Calu3 (cell line): Measurements from ENCODE around the gene SH3RF3. TPM values are rescaled to one million over a fixed set of nuclear protein-coding genes. Genes with fewer than 3 reads are reported as not detected.

Experiments
- BruUV-seq: library from RNA; stranded (reverse); fragments of 400-500 nt; replicated peaks from 2 replicates; lab custom pipeline; 2021; lab: Mats Ljungman, UMichigan
- CTCF ChIA-PET: fragments of 300-600 bp; sonication (Branson Sonifier 250); formaldehyde crosslinking; loops from one replicate; lab custom pipeline; 2022; ENCODE audit warnings: antibody characterized with exemption; lab: Charles Lee
- DNase-seq: peaks from one replicate; pipeline ENCODE4 v3.0.0; 2022
- H3K27ac Mint-ChIP-seq: one replicate; pipeline ENCODE4 v1.8.0; 2022; ENCODE audit warnings: mixed read lengths; ENCODE audit not compliant: unreplicated experiment
- H3K27me3 Mint-ChIP-seq: one replicate; pipeline ENCODE4 v1.8.0; 2022; ENCODE audit warnings: mixed read lengths; ENCODE audit not compliant: unreplicated experiment
- H3K36me3 Mint-ChIP-seq: one replicate; pipeline ENCODE4 v1.8.0; 2022; ENCODE audit warnings: mild to moderate bottlenecking, moderate library complexity, mixed read lengths; ENCODE audit not compliant: insufficient read depth, unreplicated experiment
- H3K4me1 Mint-ChIP-seq: one replicate; pipeline ENCODE4 v1.8.0; 2022; ENCODE audit warnings: mild to moderate bottlenecking, low read depth, mixed read lengths; ENCODE audit not compliant: unreplicated experiment
- H3K4me3 Mint-ChIP-seq: one replicate; pipeline ENCODE4 v1.8.0; 2022; ENCODE audit warnings: mild to moderate bottlenecking, low read depth, moderate library complexity, mixed read lengths; ENCODE audit not compliant: unreplicated experiment
- H3K9me3 Mint-ChIP-seq: one replicate; pipeline ENCODE4 v1.8.0; 2022; ENCODE audit warnings: low read depth, mixed read lengths; ENCODE audit not compliant: unreplicated experiment
- intact Hi-C: fragments of 100-400 bp; cut with micrococcal nuclease; formaldehyde crosslinking; loops from one replicate; pipeline ENCODE4 v1.10.0; 2022; ENCODE audit not compliant: unreplicated experiment
- total RNA-seq: library from RNA; stranded (reverse); gene quantifications from 2 replicates; pipeline ENCODE4 v1.2.3, GENCODE V29; 2022
- TF ChIP-seq, protein P1 (sequence below): fragments of 200-600 bp; IDR thresholded peaks from one replicate; pipeline ENCODE4 v1.8.0; 2022; ENCODE audit warnings: antibody characterized with exemption; ENCODE audit not compliant: unreplicated experiment

Gene SH3RF3
- total RNA-seq, 1 experiment from 2014 or later, result 0.17 TPM

DNA sequence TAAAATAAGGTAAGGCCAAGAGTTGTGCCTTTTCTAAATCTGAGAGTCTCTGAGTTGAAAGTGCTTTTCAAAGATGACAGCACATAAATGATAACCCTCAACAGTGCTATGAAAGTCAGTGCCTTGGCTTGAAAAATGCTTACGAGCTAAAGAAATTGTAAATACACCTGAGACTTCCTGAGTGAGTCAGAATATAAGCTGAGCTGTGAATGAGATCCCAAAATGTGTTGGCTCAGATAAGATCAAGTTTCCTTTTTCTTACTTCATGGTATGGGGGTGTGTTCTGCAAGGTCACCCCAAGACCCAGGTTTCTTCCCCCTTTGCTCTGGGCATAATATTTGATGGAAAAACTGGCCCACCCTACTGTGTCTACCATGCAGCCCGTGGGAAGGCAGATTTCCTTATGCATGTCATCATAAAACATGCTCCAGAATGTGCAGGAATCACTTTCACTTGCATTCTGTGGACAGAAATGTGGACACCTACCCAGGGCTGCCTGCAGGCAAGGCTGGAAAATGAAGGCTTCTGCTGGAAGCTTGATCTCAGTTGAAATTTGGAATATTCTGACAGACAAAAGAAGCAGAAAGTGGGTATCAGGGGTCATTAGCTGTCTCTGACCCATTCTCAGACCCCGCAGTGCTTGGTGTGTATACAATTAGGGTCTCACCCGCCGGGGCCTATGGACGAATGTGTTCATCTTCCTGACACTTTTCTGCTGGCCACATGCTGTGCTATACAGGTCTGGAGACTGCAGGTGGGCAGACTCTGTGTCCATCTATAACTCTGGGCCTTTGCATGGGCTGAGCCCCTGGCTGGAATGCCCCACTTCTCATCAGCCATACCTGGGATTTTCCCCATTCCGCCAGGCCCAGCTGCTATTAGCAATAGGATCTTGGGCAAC, 212.6 kb downstream of the SH3RF3 start:
- no peaks in the 10 kb centered on the region for H3K9me3 Mint-ChIP-seq
- TF ChIP-seq, protein P1, sequence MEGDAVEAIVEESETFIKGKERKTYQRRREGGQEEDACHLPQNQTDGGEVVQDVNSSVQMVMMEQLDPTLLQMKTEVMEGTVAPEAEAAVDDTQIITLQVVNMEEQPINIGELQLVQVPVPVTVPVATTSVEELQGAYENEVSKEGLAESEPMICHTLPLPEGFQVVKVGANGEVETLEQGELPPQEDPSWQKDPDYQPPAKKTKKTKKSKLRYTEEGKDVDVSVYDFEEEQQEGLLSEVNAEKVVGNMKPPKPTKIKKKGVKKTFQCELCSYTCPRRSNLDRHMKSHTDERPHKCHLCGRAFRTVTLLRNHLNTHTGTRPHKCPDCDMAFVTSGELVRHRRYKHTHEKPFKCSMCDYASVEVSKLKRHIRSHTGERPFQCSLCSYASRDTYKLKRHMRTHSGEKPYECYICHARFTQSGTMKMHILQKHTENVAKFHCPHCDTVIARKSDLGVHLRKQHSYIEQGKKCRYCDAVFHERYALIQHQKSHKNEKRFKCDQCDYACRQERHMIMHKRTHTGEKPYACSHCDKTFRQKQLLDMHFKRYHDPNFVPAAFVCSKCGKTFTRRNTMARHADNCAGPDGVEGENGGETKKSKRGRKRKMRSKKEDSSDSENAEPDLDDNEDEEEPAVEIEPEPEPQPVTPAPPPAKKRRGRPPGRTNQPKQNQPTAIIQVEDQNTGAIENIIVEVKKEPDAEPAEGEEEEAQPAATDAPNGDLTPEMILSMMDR, result no peak
- no peak overlapping the region for H3K4me3 Mint-ChIP-seq
- no peaks in the 10 kb centered on the region for H3K36me3 Mint-ChIP-seq
- H3K4me1 Mint-ChIP-seq, result no peaks in the 10 kb centered on the region
- BruUV-seq, result no TSS peak
- no peak for DNase-seq
- CTCF ChIA-PET, result interaction anchor here (0.6 kb wide), 1 partner anchor 127 kb away, joined by 4 read pairs; no protein-coding TSS in a partner anchor
- no peak overlapping the region for H3K27ac Mint-ChIP-seq
- intact Hi-C loops, result no loop called here
- H3K27me3 Mint-ChIP-seq, result peaks cover 100% of the 10 kb centered on the region

DNA sequence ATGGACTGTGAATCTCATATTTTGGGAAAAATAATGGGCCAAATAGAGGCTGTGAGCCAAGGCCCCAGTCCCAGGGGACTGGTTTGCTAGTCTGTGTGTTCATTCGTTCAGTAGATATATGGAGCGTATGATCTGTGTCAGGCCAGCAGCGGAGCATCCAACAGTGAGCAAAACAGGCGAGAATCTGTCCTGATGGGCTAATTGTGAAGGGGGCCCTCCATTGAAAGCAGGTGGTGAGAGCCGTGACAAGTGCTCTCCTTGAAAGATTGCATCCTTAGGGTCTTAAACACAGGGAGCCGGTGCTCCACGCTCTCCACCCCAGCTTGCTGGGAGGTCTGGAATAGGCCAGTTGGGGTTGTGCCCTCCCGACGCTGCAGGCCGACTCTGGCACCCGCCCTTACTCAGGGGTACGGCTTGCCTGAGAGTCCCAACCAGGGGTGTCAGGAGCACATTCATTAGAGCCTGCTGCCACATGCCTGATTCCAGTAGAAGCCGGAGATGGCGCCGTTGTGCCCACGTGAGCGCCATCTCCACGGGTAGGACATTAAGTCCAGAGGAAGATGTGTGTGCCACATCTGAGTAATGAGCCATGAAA, 213.3 kb downstream of the SH3RF3 start:
- Mint-ChIP-seq H3K27me3 (peaks cover 97% of the 10 kb centered on the region), H3K4me3 (no peak overlapping the region), H3K9me3 (no peaks in the 10 kb centered on the region), H3K4me1 (no peaks in the 10 kb centered on the region), H3K27ac (no peak overlapping the region), H3K36me3 (no peaks in the 10 kb centered on the region)
- intact Hi-C loops, result no loop called here
- no TSS peak for BruUV-seq
- TF ChIP-seq, protein P1, result no peak
- CTCF ChIA-PET, result no interaction called here
- DNase-seq, result no peak

DNA sequence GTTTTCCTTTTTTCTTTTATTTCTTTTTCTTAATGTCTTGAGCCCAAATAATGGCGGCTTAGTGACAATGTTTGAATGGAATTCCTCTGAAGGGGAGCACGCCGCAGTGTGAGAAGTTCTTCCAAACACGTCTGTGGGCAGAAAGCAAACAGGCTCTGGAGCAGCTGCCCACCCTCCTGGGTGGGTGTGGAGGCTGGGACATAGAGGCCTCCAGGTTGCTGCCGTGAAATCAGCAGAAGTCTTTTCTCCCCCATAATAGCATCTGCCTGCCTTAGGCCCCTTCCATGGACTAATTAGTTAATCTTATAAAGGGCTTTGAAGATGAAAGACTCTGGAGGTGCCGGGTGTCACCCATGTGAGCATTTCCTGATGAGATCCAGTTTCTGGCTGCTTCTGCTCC, 213.9 kb downstream of the SH3RF3 start:
- peaks cover 91% of the 10 kb centered on the region for H3K27me3 Mint-ChIP-seq
- no peaks in the 10 kb centered on the region for H3K36me3 Mint-ChIP-seq
- H3K4me3 Mint-ChIP-seq, result no peak overlapping the region
- intact Hi-C loops, result no loop called here
- no peak overlapping the region for H3K27ac Mint-ChIP-seq
- CTCF ChIA-PET, result no interaction called here
- no TSS peak for BruUV-seq
- no peaks in the 10 kb centered on the region for H3K9me3 Mint-ChIP-seq
- DNase-seq, result no peak
- no peaks in the 10 kb centered on the region for H3K4me1 Mint-ChIP-seq
- TF ChIP-seq, protein P1, result no peak

DNA sequence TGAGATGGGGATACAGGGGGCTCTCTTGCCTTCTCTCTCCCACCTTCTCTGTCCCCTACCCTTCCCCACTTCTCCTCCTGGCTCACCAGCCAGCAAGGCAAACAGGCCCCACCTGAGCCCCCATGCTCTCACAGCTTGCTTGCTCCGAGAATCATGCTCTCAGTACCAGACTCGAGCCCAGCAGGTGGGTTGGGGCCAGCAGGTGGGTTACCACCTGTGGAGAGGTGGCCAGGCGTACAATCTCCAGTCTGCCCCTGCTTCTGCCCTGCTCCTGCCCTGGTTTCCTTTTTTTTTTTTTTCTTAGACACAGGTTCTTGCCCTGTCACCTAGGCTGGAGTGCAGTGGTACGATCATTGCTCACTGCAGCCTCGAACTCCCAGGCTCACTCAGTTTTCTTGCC, 214.5 kb downstream of the SH3RF3 start:
- intact Hi-C loops, result no loop called here
- TF ChIP-seq, protein P1, result no peak
- Mint-ChIP-seq H3K4me1 (no peaks in the 10 kb centered on the region), H3K27ac (no peak overlapping the region), H3K36me3 (no peaks in the 10 kb centered on the region), H3K9me3 (no peaks in the 10 kb centered on the region), H3K27me3 (peaks cover 91% of the 10 kb centered on the region), H3K4me3 (no peak overlapping the region)
- CTCF ChIA-PET, result no interaction called here
- BruUV-seq, result no TSS peak
- DNase-seq, result no peak
